Measurements from ENCODE around the gene AADACL2. TPM values are rescaled to one million over a fixed set of nuclear protein-coding genes. Genes with fewer than 3 reads are reported as not detected.
A peak's percentile ranks its signal among the peaks of the same experiment; 100 is the strongest.

AADACL2 gene, protein sequence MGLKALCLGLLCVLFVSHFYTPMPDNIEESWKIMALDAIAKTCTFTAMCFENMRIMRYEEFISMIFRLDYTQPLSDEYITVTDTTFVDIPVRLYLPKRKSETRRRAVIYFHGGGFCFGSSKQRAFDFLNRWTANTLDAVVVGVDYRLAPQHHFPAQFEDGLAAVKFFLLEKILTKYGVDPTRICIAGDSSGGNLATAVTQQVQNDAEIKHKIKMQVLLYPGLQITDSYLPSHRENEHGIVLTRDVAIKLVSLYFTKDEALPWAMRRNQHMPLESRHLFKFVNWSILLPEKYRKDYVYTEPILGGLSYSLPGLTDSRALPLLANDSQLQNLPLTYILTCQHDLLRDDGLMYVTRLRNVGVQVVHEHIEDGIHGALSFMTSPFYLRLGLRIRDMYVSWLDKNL
- total RNA-seq = not detected

DNA sequence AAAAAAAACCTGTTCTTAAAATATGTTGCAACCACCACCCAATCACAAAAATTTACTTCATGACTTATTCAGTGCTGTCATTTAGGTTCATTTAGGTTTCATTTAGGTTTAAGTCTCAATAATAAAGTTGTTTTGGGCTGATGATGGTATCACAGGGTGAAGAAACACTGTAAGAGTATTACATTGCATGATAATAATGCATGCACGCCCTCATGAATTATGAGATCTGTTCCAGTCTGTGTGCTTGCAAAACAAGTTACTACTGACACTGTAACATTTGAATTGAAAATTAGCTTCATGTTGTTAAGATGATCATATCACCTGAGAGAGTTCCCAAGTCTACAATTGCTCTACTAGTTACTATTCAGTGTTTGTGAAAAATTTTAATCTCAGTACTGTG is at the start of gene AADACL2:
Gene AADACL2, plus strand, starts transcription at position 315 of the 400 bp plus-strand sequence. CDS start 109 bp downstream, outside the sequence.
- ATAC-seq (no peak), DNase-seq (ENCODE audit: low spot score) (no peak)

DNA sequence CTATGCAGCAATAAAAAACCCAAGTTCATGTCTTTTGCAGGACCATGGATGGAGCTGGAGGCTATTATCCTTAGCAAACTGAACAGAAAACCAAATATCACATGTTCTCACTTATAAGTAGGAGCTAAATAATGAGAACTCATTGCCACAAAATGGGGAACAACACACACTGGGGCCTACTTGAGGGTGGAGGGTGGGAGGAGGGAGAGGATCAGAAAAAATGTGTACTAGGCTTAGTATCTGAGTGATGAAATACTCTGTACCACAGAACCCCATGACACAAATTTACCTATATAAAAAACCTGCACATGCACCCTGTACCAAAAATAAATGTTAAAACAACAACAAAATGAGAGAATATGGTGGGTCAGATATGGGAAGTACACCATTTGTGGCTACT is 49.6 kb upstream of the AADACL2 start:
- no peak for DNase-seq (ENCODE audit: low spot score)
- ATAC-seq = no peak

DNA sequence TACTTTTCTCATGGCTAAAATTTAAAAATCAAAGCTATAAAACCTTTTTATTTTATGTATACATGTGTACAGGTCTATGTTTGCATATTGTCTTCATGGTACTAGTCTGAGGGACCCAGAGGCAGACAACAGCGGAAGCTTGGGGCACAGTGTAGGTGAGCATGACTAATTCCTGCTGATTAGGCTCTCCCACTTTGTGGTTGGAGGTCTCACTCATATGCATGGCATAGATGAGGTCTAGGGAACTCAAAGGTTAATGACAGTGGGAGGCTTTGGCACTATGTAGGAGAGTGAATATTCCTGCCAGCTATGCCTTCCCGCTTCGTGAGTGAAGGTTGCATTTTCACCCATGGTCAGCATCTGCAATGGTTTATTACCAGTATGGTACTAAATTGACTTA is 47.5 kb upstream of the AADACL2 start:
- DNase-seq (ENCODE audit: low spot score) (no peak), ATAC-seq (no peak)

DNA sequence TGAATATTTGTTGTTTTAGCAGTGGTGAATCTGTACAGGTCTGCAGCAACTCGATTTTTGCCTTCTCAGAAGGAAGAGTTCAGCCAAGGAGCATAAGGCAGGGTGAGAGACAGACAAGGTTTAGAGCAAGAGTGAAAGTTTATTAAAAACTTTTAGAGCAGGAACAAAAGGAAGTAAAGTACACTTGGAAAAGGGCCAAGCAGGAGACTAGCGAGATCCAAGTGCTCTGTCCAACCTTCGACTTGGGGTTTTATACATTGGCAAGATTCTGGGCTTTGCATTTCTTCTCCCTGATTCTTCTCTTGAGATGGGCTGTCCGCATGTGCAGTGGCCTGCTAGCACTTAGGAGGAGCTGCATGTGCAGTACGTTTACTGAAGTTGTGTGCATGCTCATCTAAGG is 46.7 kb upstream of the AADACL2 start:
- DNase-seq (ENCODE audit: low spot score) (no peak), ATAC-seq (peak; percentile 37)

DNA sequence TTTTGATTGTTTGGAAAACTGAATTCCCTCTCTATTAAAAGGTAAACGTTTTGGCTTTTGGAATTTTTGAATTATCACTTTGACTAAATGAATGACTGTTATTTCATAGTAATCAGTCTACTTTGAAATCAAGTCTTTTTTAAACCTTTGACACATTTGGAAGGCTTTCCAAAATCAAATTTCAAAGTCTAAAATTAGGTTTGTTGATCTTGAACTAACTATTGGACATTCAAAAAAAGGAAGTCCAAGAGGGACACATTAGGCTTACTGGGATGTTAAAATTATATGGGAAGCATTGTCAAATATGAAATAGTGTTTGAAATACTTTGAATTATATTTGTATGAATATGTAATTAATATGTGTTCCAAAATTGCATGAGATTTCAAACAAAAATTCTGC is 45.2 kb upstream of the AADACL2 start:
- DNase-seq (ENCODE audit: low spot score) = no peak
- peak; percentile 84 for ATAC-seq

DNA sequence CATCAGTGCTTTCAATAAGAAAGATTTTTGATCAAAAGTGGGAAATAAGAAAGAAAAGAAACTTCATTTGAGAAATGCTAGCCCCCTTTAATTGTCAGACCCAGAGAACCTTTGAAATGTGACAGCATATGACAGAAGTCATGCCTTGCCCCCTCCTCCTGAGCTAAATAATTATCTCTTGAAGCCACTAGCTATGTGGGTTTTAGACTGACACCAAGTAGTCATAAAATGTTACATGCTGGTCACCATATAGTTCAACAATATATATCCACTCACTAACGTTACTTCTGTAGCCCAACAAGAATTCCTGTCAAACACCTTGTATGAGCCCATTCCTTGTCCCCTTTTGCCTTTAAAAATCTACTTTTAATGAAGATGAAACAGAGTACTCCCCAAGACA is 43.1 kb upstream of the AADACL2 start:
- ATAC-seq = no peak
- DNase-seq (ENCODE audit: low spot score) = no peak

DNA sequence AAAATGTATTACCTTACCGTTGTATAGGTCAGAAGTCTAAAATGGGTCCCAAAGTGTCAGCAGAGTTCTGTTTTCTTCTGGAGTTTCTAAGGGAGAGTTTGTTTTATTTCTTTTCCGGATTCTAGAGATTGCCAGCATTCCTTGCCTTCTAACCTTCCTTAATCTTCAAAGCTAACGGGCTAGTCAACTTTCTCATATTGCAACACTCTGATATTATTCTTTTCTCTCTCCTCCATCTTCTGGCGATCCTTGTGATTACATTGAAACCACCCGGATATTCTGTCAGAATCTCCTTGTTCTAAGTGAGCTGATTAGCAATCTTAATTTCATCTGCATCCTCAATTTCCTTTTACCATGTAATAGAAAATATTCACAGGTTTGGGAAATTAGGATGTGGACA is 36.2 kb upstream of the AADACL2 start:
- no peak for ATAC-seq
- DNase-seq (ENCODE audit: low spot score) = no peak

DNA sequence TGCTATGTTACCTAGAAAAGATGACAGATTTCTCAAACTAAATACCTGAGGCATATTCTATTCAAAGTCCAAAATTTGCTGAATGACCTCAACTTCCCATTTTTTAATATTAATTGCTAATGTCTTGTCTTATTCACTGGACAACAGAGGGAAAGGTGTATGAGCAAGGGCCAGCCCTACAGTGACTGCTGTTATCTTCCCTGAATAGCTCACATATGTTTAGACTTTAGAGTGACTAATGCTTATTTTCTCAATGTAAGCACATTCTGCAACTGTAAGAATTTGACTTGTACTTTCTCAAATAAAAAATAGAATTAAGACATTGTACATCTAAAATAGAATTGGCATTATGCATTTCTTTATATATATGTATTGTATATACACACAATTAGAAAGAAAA is 26.5 kb upstream of the AADACL2 start:
- ATAC-seq = no peak

DNA sequence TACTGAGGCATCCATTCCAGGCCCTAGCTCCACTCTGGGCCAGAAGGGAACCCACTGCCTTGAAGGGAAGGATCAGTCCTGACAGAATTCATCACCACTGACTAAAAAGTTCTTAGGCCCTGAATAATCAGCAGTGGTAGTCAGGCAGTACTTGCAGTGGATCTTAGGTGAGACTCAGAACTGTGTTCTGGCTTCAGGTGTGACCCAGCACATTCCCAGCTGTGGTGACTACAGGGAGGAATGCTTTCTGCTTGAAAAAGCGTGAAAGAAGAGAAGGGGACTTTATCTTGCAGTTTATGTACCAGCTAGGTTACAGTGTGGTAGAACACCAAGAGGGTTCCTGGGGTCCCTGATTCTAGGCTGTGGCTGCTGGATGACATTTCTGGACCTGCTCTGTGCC is 24.9 kb upstream of the AADACL2 start:
- DNase-seq (ENCODE audit: low spot score) = no peak

More for the DNA sequence above, 26.5 kb upstream of the AADACL2 start:
- DNase-seq (ENCODE audit: low spot score) = no peak

DNA sequence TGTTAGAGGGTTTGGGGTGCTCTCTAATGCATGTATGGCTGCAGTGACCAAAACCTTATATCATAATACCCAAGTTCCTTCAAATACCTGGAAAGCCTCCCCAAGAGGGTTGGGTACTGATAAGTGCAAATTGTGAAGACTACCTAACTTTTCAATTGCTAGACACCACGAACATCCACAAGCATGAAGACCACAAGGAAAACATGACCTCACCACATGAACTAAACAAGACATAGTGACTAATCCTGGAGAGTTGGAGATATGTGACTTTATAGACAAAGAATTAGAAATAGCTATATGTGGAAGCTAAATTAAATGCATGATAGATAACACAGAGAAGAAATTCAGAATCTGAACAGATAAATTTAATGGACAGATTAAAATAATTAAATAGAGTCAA is 23.9 kb upstream of the AADACL2 start:
- ATAC-seq = no peak
- DNase-seq (ENCODE audit: low spot score) = no peak

More for the DNA sequence above, 24.9 kb upstream of the AADACL2 start:
- no peak for ATAC-seq

DNA sequence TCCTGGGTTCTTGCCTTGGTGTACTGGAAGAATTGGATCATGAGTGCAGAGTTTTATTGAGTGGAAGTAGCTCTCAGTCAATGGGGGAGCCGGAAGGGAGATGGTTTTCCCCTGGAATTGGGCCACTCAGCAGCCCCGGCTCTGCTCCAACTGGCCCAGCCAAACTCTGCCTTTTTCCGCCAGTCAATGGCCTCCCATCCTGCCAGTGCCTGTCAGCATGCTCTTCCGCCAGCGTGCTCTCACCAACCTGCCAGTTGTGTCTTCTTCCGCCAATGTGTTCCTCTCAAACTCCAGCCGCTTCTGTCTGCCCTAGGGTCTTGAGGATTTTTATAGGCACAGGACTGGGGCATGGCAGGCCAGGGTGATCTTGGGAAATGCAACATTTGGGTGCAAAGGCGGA is 12.4 kb upstream of the AADACL2 start:
- DNase-seq (ENCODE audit: low spot score) (no peak), ATAC-seq (no peak)

DNA sequence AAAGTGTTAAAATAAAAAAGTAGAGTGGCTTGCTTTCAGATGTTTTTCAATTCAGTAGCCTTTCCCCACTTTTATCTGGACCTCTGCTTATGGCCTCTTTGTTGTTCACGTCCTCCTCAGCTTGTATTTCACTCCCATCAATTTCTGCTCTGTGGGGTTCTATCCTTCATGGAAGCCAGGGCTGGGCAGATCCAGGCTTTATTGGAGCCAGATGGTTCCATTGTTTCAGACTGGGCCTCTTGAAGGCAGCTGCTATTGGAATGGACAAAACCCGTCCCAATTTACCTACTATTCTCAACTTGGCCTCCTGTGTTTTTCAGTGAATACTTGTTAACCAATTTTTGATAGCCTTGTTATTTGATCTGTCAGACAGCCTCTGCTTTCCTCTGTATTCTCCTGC is 10.9 kb upstream of the AADACL2 start:
- no peak for DNase-seq (ENCODE audit: low spot score)
- ATAC-seq = no peak

DNA sequence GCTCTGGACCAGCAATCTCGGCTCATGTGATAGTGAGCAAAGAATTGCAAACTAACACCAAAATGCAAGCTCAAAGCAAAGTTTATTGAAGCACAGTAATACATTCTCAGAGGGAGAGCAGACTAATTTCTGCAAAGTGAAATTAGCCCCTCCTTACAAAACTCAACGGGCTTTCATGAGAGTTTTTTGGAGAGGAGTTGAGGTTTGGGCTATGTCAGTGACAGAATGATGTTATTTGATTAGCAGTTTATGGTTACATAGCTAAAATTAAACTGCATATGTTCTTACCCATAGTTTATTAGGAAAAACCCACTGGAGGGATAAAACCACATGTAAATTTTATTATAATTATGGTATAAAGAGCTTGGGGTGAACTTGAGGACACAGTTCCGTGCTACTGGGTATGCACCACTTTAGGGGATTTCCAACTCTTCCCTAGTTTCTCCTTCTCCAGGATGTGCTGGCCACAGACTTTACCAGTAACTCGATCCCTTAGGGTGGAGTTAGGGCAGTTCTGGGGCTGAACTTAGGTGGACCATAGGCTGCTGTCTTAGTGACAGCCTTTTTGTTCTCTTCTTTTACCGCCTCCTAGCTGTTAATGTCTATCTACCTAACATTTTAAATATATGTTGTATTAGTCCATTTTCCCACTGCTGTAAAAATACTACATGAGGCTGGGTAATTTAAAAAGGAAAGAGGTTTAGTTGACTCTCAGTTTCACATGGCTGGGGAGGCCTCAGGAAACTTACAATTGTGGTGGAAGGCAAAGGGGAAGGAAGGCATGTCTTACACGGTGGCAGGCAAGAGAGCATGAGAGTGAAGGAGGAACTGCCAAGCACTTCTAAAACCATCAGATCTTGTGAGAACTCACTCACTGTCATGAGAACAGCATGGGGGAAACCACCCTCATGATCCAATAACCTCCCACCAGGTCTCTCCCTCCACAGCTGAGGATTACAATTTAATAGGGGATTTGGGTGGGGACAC is 8.9 kb upstream of the AADACL2 start:
- DNase-seq (ENCODE audit: low spot score) (no peak), ATAC-seq (no peak)

DNA sequence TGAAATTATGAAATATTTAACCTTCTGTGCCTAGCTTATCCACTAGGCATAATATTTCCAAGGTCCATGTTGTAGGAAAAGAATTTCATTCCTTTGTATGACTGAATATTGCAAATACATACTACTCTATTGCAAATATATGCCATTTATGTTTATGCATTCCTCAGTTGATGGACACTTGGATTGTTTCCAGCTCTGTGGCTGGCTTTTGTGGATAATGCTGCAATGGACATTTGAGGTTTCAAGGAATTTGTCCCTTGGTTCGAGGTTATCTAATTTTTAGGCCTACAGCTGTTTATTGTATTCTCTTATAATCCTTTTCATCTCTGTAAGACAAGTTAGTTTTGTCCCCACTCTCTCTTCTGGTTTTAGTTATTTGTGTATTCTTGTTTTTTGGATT is 7.7 kb upstream of the AADACL2 start:
- ATAC-seq (no peak), DNase-seq (ENCODE audit: low spot score) (no peak)

DNA sequence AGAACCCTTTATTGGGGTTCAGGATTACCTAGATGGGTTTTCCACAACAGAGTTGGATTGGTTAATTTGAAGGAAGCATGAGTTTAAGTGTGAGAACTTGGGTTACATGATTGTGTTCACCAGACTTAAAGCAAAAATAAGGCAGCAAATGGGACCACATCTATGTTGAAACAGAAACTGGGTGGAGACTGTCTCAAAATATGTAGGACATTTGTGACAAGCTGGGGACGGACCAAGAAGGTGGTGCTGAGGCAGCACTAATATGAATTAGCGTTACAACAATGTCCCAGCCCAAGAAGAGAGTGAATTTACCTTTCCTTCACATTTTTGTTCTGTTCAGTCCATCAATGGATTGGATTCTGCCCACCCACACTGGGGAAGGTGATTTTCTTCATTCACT is 866 bp upstream of the AADACL2 start:
- ATAC-seq = no peak
- no peak for DNase-seq (ENCODE audit: low spot score)

DNA sequence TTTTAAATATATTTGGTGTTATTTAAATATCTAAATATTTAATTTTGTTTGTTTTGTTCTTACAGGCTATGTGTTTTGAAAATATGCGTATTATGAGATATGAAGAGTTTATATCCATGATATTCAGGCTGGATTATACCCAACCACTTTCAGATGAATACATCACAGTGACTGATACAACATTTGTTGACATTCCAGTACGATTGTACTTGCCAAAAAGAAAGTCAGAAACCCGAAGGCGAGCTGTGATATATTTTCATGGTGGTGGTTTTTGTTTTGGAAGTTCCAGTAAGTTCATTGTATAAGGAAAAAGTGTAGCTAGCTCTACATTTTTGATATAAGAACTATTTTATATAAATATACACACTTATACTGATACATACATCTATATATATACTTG is 6.9 kb downstream of the AADACL2 start:
- DNase-seq (ENCODE audit: low spot score) = no peak

DNA sequence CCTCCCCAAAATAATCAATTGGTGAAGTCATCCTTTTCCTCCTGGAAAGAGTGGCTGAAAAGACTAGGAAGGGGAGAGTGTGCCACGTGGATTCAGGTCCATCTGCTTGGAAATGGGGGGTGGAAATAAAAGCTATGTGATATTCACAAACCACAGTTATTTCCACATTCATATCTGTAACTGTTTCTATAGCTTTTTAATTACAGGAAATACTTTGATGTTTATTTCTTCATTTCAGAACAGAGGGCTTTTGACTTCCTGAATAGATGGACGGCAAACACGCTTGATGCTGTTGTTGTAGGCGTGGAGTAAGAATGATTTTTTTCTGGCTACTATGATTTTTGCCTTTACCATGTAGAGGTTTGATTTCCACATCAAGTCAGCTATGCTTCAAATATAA is 10.1 kb downstream of the AADACL2 start:
- DNase-seq (ENCODE audit: low spot score) = no peak
- no peak for ATAC-seq

More for the DNA sequence above, 6.9 kb downstream of the AADACL2 start:
- ATAC-seq = no peak

DNA sequence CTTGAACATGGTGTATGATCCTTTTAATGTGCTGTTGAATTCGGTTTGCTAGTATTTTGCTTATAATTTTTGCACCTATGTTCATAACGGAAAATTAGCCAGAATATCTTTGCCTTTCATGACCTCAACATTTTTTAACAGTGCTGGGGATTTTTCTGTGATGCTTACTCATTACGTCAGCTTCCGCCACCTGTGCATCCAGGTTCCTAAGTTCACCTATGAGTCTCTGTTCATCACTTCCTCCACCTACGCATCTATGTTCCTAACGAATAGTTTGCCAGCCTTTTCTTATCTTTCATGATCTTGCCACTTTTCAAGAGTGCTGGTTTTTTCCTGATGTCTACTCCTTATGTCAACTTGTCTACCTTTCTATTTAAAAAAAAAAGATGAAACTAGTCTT is 16.5 kb downstream of the AADACL2 start:
- DNase-seq (ENCODE audit: low spot score) (no peak), ATAC-seq (no peak)

DNA sequence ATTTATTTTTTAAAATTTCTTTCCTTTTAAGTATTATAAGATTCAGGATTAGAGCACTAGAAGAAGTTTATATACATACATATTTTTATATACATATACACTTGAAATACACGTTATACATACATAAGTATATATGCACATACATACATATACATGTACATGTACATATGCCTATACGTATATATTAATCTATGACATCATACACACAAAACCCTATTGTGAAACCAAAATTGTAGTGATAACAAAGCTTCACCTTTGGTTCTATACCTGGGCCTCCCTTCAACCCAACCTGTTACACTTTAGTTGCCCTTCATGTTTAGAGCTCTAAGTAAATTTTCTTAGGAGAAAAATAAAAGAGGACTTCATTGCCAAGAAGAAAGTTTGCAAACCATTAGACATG is 17.0 kb downstream of the AADACL2 start:
- no peak for DNase-seq (ENCODE audit: low spot score)
- ATAC-seq = no peak

DNA sequence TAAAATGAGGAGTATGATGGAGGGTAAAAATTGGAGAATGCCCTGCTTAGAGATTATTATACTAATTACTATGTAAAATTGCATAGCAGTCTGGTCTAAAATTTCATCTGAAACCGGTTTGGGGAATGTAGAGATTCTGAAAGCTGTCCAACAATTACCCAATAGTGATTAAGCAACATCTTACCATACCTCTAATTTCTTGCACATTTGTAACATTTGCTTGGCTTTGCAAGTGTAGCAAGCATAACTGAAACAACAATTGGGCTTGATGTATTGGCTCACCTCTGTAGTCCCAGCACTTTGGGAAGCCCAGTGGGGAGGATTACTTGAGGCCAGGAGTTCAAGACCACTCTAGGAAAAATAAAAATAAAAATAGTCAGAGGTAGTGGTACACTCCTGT is 17.4 kb downstream of the AADACL2 start:
- peak; percentile 43 for ATAC-seq
- no peak for DNase-seq (ENCODE audit: low spot score)

DNA sequence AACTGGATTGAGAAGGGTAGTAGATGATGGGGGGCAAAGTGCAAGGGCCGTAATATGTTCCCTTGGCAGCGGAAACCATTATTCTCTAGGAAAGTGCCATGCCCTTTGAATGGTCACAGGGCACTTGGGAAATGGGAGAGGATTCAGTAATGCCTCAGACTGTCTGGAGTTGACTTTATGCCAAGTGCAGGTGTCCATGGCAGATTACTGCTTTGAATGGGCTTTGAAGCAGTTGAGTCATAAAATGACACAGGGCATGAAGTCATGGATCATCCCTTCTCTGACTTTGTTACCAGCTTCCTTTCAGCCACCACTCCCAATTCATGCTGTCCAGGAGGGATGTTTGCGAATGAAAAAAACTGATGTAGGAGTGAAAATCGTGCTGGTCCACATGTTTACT is 20.1 kb downstream of the AADACL2 start:
- ATAC-seq (no peak), DNase-seq (ENCODE audit: low spot score) (no peak)

DNA sequence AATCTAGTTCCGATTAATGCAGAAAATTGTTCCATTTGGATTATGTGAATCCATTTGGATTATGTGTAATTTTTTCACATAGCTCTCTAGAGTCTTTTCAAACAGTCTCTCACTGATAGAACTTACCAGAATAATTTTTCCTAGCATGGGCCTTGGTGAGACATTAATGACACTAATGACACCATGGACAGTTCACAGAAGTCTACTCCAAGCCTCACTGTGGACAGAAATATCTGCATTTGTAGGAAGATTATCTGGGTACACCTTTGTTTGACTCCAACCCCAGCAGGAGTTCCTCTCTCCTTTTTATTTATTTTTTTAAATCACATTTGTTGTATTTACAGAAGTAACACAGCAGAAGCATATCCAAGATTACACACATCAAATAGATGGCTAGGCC is 27.9 kb downstream of the AADACL2 start:
- ATAC-seq (no peak), DNase-seq (ENCODE audit: low spot score) (no peak)

Measured in left lobe of liver (tissue), 2 donors.